Measurements from ENCODE around the gene IFT25.
A peak's percentile ranks its signal among the peaks of the same experiment; 100 is the strongest.
"Not testable (repeated sequence)": the region's sequence is repeated elsewhere in the genome, so short reads cannot be mapped to it uniquely, and the experiment has no call there.

The IFT25 gene

GRCh38 chr1:53896635-53897229 lies 48.8 kb downstream of the IFT25 start:
- H3K36me3 ChIP-seq (replicated peaks): no peaks in the 10 kb centered on the region
- H3K4me3 ChIP-seq: no peak overlapping the region
- H3K27me3 ChIP-seq (ENCODE audit: low read depth): no peaks in the 10 kb centered on the region
- DNase-seq (ENCODE audit: low spot score in 2 of 2): no peak
- in situ Hi-C loops (cut with MboI; ENCODE audit: low sequenced_read_pairs): no loop called here
- H3K4me1 ChIP-seq: no peaks in the 10 kb centered on the region
- H3K9me3 ChIP-seq: no peaks in the 10 kb centered on the region

DNA sequence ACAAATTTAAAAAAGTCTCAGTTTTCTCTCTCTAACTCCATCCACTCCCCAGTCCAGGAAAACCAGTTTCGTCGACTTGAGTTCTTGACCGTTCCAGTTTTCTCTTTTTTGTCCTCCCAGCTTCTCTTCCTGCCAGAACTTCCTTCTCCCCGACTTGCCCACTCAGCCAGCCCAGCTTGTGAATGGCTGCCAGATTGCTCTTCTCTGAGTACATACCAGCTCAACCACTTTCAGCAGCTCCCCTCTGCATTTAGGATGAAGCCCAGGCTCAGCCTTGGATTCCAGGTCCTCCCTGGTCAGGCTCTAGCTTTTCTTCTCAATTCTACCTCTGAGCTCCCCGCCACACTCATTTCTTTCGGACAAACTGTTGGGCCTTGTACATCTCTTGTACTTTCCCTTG lies 50.1 kb downstream of the IFT25 start:
- in situ Hi-C loops (cut with MboI; ENCODE audit: low sequenced_read_pairs): no loop called here
- no peak for DNase-seq (ENCODE audit: low spot score in 2 of 2)
- Histone ChIP-seq H3K4me3 (no peak overlapping the region), H3K9me3 (no peaks in the 10 kb centered on the region), H3K27me3 (ENCODE audit: low read depth) (no peaks in the 10 kb centered on the region), H3K4me1 (no peaks in the 10 kb centered on the region), H3K36me3 (replicated peaks) (no peaks in the 10 kb centered on the region)

DNA sequence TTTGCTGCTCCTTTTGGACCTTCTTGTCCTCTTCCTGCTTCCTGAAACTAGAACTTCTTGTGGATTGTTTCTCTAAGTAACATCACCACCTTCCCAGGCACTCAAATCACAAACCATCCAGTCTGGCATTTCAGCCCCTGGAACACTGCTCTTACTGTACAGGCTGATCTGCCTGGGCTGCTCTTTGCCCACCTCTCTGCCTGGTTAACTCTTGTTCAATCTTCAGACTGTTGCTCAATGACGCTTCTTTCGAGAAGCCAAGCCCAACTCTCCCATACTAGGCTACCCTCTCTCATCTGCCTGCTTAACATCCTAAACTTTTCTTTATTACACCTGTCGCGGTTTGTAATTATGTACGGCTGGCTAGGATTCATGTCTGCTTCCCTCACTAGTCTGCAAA lies 50.9 kb downstream of the IFT25 start:
- Histone ChIP-seq H3K9me3 (no peaks in the 10 kb centered on the region), H3K4me3 (no peak overlapping the region), H3K36me3 (replicated peaks) (no peaks in the 10 kb centered on the region), H3K4me1 (peaks cover 5% of the 10 kb centered on the region), H3K27me3 (ENCODE audit: low read depth) (no peaks in the 10 kb centered on the region)
- in situ Hi-C loops (cut with MboI; ENCODE audit: low sequenced_read_pairs): no loop called here
- DNase-seq (ENCODE audit: low spot score in 2 of 2): no peak

DNA sequence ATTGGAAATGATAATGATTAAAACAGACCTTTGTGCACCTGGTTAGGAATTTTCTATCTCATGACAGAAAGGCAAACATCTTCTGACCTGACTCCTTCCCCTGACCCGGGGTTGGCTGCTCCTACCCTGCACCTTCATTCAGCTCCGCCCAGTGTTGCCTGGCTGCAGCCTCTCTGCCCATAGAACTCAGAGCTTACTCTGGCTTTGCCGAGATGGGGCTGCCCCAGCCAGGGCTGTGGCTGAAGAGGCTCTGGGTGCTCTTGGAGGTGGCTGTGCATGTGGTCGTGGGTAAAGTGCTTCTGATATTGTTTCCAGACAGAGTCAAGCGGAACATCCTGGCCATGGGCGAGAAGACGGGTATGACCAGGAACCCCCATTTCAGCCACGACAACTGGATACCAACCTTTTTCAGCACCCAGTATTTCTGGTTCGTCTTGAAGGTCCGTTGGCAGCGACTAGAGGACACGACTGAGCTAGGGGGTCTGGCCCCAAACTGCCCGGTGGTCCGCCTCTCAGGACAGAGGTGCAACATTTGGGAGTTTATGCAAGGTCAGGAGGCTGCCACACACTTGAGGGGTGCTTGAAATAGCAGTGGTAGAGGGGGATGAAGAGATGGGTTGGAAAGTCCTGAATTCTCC lies 51.4 kb downstream of the IFT25 start, which contains the start of gene DIO1:
DIO1 (plus strand) TSS at position 189 of the 638 bp plus-strand sequence; CDS start at position 213, 24 bp downstream.
- Histone ChIP-seq H3K4me3 (no peak within 1 kb of the TSS), H3K36me3 (replicated peaks) (no peaks in the 10 kb centered on the region), H3K27me3 (ENCODE audit: low read depth) (no peaks in the 10 kb centered on the region), H3K4me1 (peaks cover 5% of the 10 kb centered on the region), H3K9me3 (no peaks in the 10 kb centered on the region)
- in situ Hi-C loops (cut with MboI; ENCODE audit: low sequenced_read_pairs): no loop called here
- no peak for DNase-seq (ENCODE audit: low spot score in 2 of 2)

DNA sequence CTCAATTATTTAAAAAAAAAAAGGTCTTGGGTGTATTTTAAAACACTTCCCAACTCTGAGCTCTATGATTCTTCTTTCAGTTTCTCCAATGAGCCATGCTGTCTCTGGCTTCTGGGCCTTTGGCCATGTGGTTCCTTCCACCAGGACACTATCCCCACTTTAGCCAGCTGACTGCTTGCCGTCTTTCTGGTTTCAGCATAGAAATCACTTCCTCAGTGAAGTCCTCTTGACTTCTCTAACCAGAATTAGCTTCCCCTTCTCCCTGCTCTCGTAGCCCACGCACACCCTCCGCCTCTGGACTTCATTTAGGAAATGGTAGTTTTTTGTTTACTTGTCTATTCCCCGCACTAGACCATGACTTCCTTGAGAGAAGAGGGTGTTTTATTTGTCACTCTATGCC lies 52.6 kb downstream of the IFT25 start:
- H3K4me1 ChIP-seq: peaks cover 5% of the 10 kb centered on the region
- H3K9me3 ChIP-seq: no peaks in the 10 kb centered on the region
- H3K27me3 ChIP-seq (ENCODE audit: low read depth): no peaks in the 10 kb centered on the region
- DNase-seq (ENCODE audit: low spot score in 2 of 2): no peak
- H3K4me3 ChIP-seq: no peak overlapping the region
- H3K36me3 ChIP-seq (replicated peaks): no peaks in the 10 kb centered on the region
- in situ Hi-C loops (cut with MboI; ENCODE audit: low sequenced_read_pairs): no loop called here

DNA sequence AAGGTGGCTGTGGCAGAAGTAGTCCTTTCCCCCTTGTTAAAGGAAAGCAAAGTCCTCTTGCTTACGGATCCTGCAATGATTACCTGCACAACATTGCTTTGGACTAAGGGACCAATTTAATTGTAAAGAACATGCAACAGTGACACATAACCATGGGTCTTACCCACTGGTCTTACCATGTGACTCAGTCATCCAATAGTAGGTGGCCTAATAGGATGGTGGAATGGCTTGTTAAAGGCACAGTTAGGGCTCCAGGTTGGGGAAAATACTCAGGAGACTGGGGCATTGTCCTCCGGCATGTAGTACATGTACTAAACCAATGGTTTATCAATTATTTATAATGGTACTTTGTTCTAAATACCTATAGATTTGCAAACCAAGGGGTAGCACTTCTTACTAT lies 53.8 kb downstream of the IFT25 start:
- in situ Hi-C loops (cut with MboI; ENCODE audit: low sequenced_read_pairs): no loop called here
- no peak for DNase-seq (ENCODE audit: low spot score in 2 of 2)
- Histone ChIP-seq H3K36me3 (replicated peaks) (no peaks in the 10 kb centered on the region), H3K27me3 (ENCODE audit: low read depth) (no peaks in the 10 kb centered on the region), H3K4me1 (peaks cover 5% of the 10 kb centered on the region), H3K9me3 (no peaks in the 10 kb centered on the region), H3K4me3 (no peak overlapping the region)

- H3K4me3 ChIP-seq: no peak overlapping the region
- H3K36me3 ChIP-seq (replicated peaks): no peaks in the 10 kb centered on the region
- H3K4me1 ChIP-seq: peaks cover 5% of the 10 kb centered on the region
- no peaks in the 10 kb centered on the region for H3K9me3 ChIP-seq
- in situ Hi-C loops (cut with MboI; ENCODE audit: low sequenced_read_pairs): no loop called here
- H3K27me3 ChIP-seq (ENCODE audit: low read depth): no peaks in the 10 kb centered on the region
- DNase-seq (ENCODE audit: low spot score in 2 of 2): no peak
Measured at GRCh38 chr1:53891018-53891417, 54.5 kb downstream of the IFT25 start.

DNA sequence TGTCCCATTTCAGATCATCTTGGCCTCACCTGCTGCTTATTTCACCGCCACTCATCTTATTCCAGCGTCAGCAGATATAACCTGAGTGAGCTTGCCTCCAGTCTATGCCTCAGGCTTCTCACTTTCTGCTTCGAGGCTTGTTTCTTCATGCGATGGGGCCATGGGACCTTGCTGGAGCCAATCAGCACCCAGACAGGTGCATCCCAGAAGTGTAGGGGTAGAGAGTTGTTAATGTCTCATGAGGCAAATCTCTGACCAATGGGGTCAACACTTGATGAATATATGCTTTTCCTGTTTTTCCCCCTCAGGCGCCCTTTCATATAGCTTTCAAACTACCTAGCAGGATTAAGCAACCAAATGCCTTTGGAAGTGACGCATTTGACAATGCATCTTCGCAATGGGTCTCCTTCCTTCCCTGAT lies 55.0 kb downstream of the IFT25 start:
- DNase-seq (ENCODE audit: low spot score in 2 of 2): no peak
- Histone ChIP-seq H3K36me3 (replicated peaks) (no peaks in the 10 kb centered on the region), H3K4me3 (peak overlapping the region; percentile 86; the same call in 1 of the 2 replicates), H3K27me3 (ENCODE audit: low read depth) (no peaks in the 10 kb centered on the region), H3K9me3 (no peaks in the 10 kb centered on the region), H3K4me1 (peaks cover 5% of the 10 kb centered on the region)
- in situ Hi-C loops (cut with MboI; ENCODE audit: low sequenced_read_pairs): no loop called here

GRCh38 chr1:53889304-53890298 lies 55.9 kb downstream of the IFT25 start, which contains the start of gene YIPF1:
TSS of gene YIPF1 (minus strand) at chr1:53889797. CDS start at chr1:53888937, 860 bp downstream.
- in situ Hi-C loops (cut with MboI; ENCODE audit: low sequenced_read_pairs): no loop called here
- DNase-seq (ENCODE audit: low spot score in 2 of 2): peak; percentile 91 to 92
- peak within 1 kb of the TSS; percentile 86 for H3K4me3 ChIP-seq
- H3K9me3 ChIP-seq: no peaks in the 10 kb centered on the region
- H3K27me3 ChIP-seq (ENCODE audit: low read depth): no peaks in the 10 kb centered on the region
- no peaks in the 10 kb centered on the region for H3K36me3 ChIP-seq (replicated peaks)
- peaks cover 5% of the 10 kb centered on the region for H3K4me1 ChIP-seq

GRCh38 chr1:53888681-53889080 lies 56.8 kb downstream of the IFT25 start:
- in situ Hi-C loops (cut with MboI; ENCODE audit: low sequenced_read_pairs): no loop called here
- Histone ChIP-seq H3K4me3 (no peak overlapping the region), H3K9me3 (no peaks in the 10 kb centered on the region), H3K4me1 (peaks cover 5% of the 10 kb centered on the region), H3K27me3 (ENCODE audit: low read depth) (no peaks in the 10 kb centered on the region), H3K36me3 (replicated peaks) (no peaks in the 10 kb centered on the region)
- no peak for DNase-seq (ENCODE audit: low spot score in 2 of 2)

GRCh38 chr1:53883600-53883999 lies 61.9 kb downstream of the IFT25 start:
- DNase-seq (ENCODE audit: low spot score in 2 of 2); H3K4me3 ChIP-seq; in situ Hi-C loops (cut with MboI; ENCODE audit: low sequenced_read_pairs): not testable (repeated sequence)

GRCh38 chr1:53881853-53882252 lies 63.6 kb downstream of the IFT25 start:
- H3K4me1 ChIP-seq; H3K27me3 ChIP-seq (ENCODE audit: low read depth); H3K36me3 ChIP-seq (replicated peaks); H3K4me3 ChIP-seq; DNase-seq (ENCODE audit: low spot score in 2 of 2); in situ Hi-C loops (cut with MboI; ENCODE audit: low sequenced_read_pairs); H3K9me3 ChIP-seq: not testable (repeated sequence)

More at GRCh38 chr1:53883600-53883999, 61.9 kb downstream of the IFT25 start:
- not testable (repeated sequence) for H3K36me3 ChIP-seq (replicated peaks); H3K4me1 ChIP-seq; H3K27me3 ChIP-seq (ENCODE audit: low read depth); H3K9me3 ChIP-seq

DNA sequence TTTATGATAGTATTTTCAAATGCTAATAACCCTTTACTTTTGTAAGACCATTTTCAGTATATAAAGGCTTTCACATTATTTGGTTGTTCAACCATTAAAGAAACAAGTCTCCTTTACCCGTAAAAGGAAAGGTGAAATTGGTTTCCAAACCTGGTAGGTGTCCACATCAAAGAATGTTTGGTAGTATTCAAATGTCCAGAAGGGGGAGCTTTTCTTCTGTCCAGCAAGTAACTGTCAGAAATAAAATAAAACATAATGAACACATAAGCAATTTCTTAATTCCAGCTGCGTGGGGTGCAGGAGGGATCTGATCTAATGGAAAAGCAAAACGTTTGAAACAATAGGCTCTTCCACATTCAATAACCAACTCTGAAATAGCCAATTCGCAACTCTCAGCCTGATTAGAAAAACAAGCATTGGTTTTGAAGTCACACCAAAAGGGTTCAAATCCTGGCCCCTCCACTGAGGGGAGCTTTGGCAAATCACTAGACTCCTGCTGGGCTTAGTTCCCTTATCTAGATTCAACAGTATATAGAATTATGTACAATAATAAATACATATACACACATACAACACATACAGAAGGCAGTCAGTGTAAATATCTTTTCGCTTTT lies 66.9 kb downstream of the IFT25 start:
- no peaks in the 10 kb centered on the region; the same call in 1 of the 2 replicates for H3K4me1 ChIP-seq
- in situ Hi-C loops (cut with MboI; ENCODE audit: low sequenced_read_pairs): no loop called here
- H3K27me3 ChIP-seq (ENCODE audit: low read depth): no peaks in the 10 kb centered on the region
- H3K36me3 ChIP-seq (replicated peaks): peaks cover 6% of the 10 kb centered on the region; the same call in 1 of the 2 replicates
- DNase-seq (ENCODE audit: low spot score in 2 of 2): peak in 1 of 2 experiments; percentile 60
- H3K4me3 ChIP-seq: no peak overlapping the region
- H3K9me3 ChIP-seq: no peaks in the 10 kb centered on the region
